Tibial nerve (tissue), 4 donors: ENCODE data around the gene NKX2-1.

Experiments used
- CTCF ChIP-seq, 5 experiments: fragments of 200-600 bp in 3 of 5; fragments of 450-650 bp in 2 of 5; sonication (generic) in 3 of 5; IDR thresholded peaks; one replicate each; pipeline ENCODE4 v1.5.1; 2016 to 2019; ENCODE audit warnings: antibody characterized with exemption in 5 of 5, mild to moderate bottlenecking in 3 of 5, moderate library complexity in 2 of 5
- EP300 ChIP-seq, 2 donors: sonication (generic); formaldehyde crosslinking; IDR thresholded peaks; one replicate each; pipeline ENCODE4 v1.6.1; 2017; ENCODE audit warnings: antibody characterized with exemption in 2 of 2, mild to moderate bottlenecking in 1 of 2

GRCh38 chr14:36511981-36512584 is 7.9 kb downstream of the NKX2-1 start:
- TF ChIP-seq CTCF (IDR thresholded peaks at IDR 0.05), result no peak
- no peak for TF ChIP-seq EP300 (IDR thresholded peaks at IDR 0.05)
